ENCODE data around the gene PRRX1.

Gene PRRX1

DNA sequence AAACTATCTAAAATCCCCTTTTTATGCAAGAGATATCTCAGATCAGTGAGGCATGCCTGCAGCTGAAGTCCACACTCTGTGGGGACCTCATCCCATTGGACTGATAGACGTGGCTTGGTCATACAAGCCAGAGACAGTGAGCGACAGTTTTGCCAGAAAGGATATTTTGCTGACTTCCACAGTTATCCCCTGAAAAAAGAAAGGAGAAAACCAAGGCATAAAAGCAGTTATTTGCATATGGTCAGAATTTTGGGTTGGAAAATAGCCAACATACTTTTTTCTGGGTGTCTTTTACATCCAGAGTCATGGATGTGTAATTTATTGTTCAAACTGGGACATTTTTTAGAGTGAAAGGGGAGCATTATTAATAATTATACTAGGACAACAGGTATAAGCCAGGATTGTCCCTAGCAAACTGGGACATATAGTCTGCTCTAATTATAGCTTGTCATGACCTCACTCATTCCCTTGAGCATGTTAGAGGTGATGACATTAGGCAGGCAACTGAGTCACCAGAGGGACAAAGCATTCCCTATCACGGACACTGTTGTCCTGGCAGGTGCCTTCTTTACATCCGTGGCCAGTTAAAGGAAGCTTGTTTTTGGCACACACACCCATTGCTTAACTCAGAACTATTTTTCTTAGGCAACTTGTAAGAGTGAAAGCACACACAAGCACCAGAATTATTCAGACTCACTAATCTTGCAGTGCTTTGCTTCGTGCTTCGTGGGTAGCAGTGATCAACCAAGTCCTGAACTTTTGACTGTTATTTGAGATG lies 65.5 kb downstream of the PRRX1 start:
- Mint-ChIP-seq H3K4me1 (ENCODE audit: low read depth in 2 of 2) (no peaks in the 10 kb centered on the region), H3K27me3 (peaks cover 0 to 23% of the 10 kb centered on the region in 2 donors), H3K36me3 (ENCODE audit: insufficient read depth) (no peaks in the 10 kb centered on the region), H3K4me3 (no peak overlapping the region), H3K9me3 (no peaks in the 10 kb centered on the region), H3K27ac (no peak overlapping the region)
- ATAC-seq (replicated peaks) (no peak), DNase-seq (no peak)

DNA sequence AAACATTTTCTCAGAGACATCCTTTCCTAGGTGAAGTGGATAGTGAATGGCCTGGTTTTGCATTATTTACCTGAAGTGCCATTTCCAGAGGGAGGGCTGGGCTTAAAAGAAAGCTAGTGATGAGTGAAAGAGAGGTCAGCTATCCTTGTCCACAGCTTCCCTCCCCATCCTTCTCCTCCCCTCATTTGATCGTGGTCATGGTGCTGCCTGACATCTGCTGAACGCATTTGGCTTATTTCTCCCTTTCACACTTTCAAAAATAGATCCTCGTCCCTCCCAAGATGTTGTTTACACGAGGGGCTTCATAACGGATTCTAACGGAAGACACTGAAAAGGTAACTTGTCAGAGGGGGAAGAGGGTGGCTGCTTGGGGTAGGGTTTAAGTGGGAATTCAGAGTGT lies 66.1 kb downstream of the PRRX1 start:
- Mint-ChIP-seq H3K27ac (no peak overlapping the region), H3K4me1 (ENCODE audit: low read depth in 2 of 2) (no peaks in the 10 kb centered on the region), H3K36me3 (ENCODE audit: insufficient read depth) (no peaks in the 10 kb centered on the region), H3K9me3 (no peaks in the 10 kb centered on the region), H3K27me3 (peaks cover 0 to 23% of the 10 kb centered on the region in 2 donors), H3K4me3 (no peak overlapping the region)
- DNase-seq: no peak
- no peak for ATAC-seq (replicated peaks)

DNA sequence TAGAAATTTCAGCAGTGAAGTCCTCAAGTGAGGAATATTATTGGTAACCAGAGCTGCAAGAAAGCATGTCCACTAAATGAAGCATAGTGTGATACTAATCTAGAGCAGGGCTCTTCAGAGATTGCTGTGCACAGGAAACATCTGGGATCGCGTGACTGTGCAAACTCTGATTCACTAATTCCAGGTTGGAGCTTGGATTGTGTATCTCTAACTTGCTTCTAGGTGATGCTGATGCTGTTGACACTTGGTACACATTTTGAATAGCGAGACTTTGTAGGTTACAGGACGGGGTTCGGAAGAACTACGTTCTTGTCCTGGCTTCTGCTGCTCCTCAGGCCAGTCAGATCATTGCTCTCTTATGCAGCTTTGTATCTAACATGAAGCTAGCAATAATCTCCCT lies 66.5 kb downstream of the PRRX1 start:
- DNase-seq (no peak), ATAC-seq (replicated peaks) (no peak)
- no peak overlapping the region for H3K4me3 Mint-ChIP-seq
- peaks cover 0 to 23% of the 10 kb centered on the region in 2 donors for H3K27me3 Mint-ChIP-seq
- H3K36me3 Mint-ChIP-seq (ENCODE audit: insufficient read depth): no peaks in the 10 kb centered on the region
- no peaks in the 10 kb centered on the region for H3K9me3 Mint-ChIP-seq
- no peaks in the 10 kb centered on the region for H3K4me1 Mint-ChIP-seq (ENCODE audit: low read depth in 2 of 2)
- H3K27ac Mint-ChIP-seq: no peak overlapping the region

DNA sequence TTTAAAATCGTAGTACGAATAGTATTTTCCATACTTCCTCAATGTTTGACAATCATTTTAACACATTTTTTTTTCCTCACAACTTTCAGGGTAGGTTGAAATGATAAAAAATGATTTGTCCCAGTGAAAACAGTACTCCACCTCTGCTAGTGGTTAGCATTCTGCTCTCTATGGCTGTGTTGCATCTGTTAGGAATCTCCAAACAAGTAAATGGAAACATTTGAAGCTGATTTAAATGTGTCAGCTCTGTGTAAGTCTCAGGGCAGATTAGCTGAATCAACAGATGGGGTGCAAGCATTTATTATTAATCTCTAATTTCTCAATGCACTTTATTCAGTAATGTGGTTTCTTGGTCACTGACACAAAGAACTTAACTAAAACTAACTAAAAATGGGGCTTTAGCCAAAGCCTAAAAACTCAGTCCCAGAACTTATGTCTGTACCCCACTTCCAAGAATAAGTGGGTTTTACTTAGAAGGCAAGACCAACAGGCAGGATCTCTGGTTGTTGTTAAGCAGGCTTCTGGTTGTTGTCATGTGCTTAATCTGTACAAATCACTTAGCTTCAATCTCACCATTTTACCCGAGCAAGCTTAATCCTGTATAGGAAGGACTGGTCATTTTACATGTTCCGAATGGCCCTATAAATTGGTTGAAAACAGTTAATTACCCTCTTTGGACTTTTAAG lies 67.8 kb downstream of the PRRX1 start:
- ATAC-seq (replicated peaks) (no peak), DNase-seq (no peak)
- Mint-ChIP-seq H3K27me3 (peaks cover 4 to 18% of the 10 kb centered on the region in 2 donors), H3K27ac (no peak overlapping the region), H3K4me1 (ENCODE audit: low read depth in 2 of 2) (no peaks in the 10 kb centered on the region), H3K9me3 (no peaks in the 10 kb centered on the region), H3K4me3 (no peak overlapping the region), H3K36me3 (ENCODE audit: insufficient read depth) (no peaks in the 10 kb centered on the region)

DNA sequence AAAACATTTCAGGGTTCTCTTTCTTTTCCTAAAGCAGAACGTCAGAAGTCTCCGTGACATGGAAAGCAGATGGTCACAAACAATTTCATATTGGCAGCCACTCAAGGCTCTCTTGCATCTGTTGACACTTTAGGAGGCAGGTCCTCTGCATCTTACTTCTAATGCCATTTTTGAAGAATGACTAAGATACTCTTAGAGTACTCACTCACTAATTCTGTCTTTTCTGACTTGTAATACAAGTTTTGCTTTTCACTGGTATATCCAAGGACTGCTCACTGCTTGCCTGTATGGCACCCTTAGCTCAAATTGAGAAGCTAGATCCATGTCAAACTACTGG lies 68.3 kb downstream of the PRRX1 start:
- H3K9me3 Mint-ChIP-seq: no peaks in the 10 kb centered on the region
- no peak overlapping the region for H3K4me3 Mint-ChIP-seq
- DNase-seq (no peak), ATAC-seq (replicated peaks) (no peak)
- H3K27ac Mint-ChIP-seq: no peak overlapping the region
- H3K36me3 Mint-ChIP-seq (ENCODE audit: insufficient read depth): no peaks in the 10 kb centered on the region
- no peaks in the 10 kb centered on the region for H3K4me1 Mint-ChIP-seq (ENCODE audit: low read depth in 2 of 2)
- H3K27me3 Mint-ChIP-seq: peaks cover 4 to 21% of the 10 kb centered on the region in 2 donors

DNA sequence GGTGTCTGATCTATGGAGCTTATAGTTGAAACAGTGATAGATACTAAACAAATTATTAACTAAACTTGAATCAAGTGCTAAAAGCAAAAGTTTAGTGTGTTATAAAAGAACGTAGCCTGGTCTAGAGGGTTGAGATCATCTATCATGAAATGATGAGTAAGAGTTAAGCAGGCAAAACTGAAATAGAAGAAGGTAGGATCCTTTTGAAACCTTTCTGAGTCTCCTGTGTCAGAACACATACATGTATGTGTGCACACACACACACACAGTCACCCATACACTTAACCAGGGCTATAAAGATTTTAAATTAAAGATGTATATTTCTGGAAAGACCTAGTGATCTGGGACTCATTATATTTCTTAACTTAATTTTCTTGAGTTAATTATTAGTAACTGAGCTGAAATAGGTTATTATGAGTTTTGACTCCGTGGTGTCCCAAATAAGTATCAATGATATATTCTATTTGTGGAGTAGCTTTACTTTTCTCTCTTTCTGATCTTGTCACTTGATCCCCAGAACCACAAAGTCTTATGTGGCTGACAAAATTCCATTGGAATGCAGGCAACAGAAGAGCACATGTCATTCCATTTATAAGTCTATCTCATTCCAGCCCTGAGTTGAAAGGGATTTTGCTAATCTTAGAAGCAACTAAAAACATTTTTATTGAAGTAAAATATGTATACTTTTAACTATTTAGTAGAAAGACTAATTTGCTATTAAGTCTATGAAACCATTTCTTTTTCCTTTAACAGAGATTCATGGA lies 70.7 kb downstream of the PRRX1 start:
- Mint-ChIP-seq H3K27ac (no peak overlapping the region), H3K36me3 (ENCODE audit: insufficient read depth) (no peaks in the 10 kb centered on the region), H3K4me3 (no peak overlapping the region), H3K27me3 (peaks cover 16 to 28% of the 10 kb centered on the region in 2 donors), H3K4me1 (ENCODE audit: low read depth in 2 of 2) (no peaks in the 10 kb centered on the region), H3K9me3 (no peaks in the 10 kb centered on the region)
- DNase-seq: no peak
- ATAC-seq (replicated peaks): no peak

DNA sequence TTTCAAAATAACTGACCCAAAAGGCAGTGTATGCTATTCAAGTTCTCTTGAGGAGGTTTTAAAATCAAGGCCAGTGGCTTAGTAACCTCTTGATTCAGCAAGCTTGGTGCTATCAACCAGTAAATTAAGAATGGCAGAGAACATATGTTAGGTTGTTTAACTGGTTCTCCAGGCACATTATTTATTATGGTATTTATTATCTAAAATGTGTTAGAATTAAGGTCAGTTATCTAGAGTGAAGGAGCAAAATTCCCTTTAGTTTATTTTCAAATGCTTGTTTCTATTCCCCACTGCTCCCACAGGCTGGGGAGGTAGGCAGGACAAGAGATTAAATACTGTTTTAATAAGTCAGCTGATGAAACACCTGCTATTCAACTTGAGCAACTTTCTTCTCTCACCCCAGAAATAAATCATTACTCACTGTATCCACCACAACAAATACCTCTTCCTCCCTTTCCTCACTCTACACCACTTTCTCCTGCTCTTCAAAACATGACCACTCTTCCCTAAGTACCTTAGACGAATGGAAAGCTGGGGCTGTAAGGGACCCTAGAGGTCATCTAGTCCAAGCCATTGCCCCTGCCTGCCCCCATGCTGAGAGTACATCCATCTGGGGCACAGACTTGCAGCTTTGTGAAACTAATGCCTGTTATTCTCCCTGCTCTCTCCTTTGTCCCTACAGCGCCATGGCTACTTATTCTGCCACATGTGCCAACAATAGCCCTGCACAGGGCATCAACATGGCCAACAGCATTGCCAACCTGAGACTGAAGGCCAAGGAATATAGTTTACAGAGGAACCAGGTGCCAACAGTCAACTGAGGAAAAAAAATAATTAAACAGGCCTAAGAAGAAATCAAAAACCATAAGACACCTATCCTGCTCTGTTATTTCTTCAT lies 71.7 kb downstream of the PRRX1 start:
- DNase-seq (no peak), ATAC-seq (replicated peaks) (no peak)
- Mint-ChIP-seq H3K27ac (no peak overlapping the region), H3K27me3 (peaks cover 16 to 25% of the 10 kb centered on the region in 2 donors), H3K4me1 (ENCODE audit: low read depth in 2 of 2) (no peaks in the 10 kb centered on the region), H3K36me3 (ENCODE audit: insufficient read depth) (no peaks in the 10 kb centered on the region), H3K9me3 (peaks cover 0 to 1% of the 10 kb centered on the region in 2 donors), H3K4me3 (no peak overlapping the region)

DNA sequence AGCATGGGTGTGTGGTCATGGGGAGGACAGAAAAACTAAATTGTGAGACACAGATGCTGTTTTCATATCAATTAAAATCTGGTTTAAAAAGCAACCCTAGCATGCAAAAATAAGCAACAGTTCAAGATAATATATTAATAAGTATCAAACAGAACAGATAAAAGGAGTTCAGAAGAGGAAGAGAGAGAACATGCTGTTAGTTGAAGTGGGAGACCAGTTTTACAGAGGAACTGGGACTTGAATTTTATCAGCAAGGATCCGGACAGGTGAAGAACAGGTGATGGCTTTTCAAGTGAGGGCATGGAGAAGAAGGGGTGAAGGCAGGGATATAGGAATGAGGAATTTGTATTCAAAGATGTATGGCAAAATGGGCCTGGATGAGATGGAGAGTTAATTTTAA lies 75.9 kb downstream of the PRRX1 start:
- no peak for DNase-seq
- ATAC-seq (replicated peaks): no peak
- peaks cover 0 to 1% of the 10 kb centered on the region in 2 donors for H3K9me3 Mint-ChIP-seq
- H3K36me3 Mint-ChIP-seq (ENCODE audit: insufficient read depth): no peaks in the 10 kb centered on the region
- peaks cover 16 to 25% of the 10 kb centered on the region in 2 donors for H3K27me3 Mint-ChIP-seq
- no peak overlapping the region for H3K27ac Mint-ChIP-seq
- H3K4me3 Mint-ChIP-seq: no peak overlapping the region
- no peaks in the 10 kb centered on the region for H3K4me1 Mint-ChIP-seq (ENCODE audit: low read depth in 2 of 2)

DNA sequence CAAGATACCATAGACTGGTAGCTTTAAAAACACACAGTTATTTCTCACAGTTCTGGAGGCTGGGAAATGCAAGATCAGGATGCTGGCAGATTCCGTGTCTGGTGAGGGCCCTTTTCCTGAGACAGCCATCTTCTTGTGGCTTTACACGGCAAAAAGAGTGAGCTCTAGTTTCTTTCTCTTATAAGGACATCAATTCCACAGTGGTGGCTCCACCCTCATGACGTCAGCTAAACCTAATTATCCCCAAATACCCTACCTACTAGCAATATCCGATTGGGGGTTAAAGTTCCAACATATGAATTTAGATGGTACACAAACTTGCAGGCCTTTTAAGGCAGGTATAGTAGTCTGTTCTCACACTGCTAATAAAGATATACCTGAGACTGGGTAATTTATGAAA lies 77.7 kb downstream of the PRRX1 start:
- DNase-seq: no peak
- Mint-ChIP-seq H3K27me3 (peaks cover 12 to 29% of the 10 kb centered on the region in 2 donors), H3K4me3 (no peak overlapping the region), H3K9me3 (peaks cover 0 to 1% of the 10 kb centered on the region in 2 donors), H3K36me3 (ENCODE audit: insufficient read depth) (no peaks in the 10 kb centered on the region), H3K27ac (no peak overlapping the region), H3K4me1 (ENCODE audit: low read depth in 2 of 2) (no peaks in the 10 kb centered on the region)
- no peak for ATAC-seq (replicated peaks)

DNA sequence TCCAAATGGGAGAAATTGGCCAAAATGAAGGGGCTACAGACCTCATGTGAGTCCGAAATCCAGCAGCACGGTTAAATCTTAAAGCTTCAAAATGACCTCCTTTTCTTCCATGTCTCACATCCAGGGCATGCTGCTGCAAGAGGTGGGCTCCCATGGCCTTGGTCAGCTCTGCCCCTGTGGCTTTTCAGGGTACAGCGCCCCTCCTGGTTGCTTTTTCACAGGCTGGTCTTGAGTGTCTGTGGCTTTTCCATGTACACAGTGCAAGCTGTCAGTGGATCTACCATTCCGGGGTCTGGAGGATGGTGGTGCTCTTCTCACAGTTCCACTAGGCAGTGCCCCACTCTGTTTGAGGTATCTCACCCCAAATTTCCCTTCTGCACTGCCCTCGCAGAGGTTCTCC lies 78.7 kb downstream of the PRRX1 start:
- Mint-ChIP-seq H3K36me3 (ENCODE audit: insufficient read depth) (no peaks in the 10 kb centered on the region), H3K4me1 (ENCODE audit: low read depth in 2 of 2) (no peaks in the 10 kb centered on the region), H3K27ac (no peak overlapping the region), H3K27me3 (peaks cover 8 to 20% of the 10 kb centered on the region in 2 donors), H3K4me3 (no peak overlapping the region), H3K9me3 (peaks cover 0 to 1% of the 10 kb centered on the region in 2 donors)
- ATAC-seq (replicated peaks) (no peak), DNase-seq (no peak)

DNA sequence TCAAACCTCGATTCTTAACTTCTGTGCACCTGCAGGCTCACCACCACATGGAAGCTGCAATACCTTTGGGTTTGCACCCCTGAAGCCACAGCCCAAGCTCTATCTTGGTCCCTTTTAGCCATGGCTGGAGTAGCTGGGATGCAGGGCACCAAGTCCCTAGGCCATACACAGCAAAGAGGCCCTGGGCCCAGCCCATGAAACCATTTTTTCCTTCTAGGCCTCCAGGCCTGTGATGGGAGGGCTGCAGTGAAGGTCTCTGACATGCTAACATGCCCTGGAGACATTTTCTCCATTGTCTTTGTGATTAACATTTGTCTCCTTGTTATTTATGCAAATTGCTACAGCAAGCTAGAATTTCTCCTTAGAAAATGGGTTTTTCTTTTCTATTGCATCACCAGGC lies 79.2 kb downstream of the PRRX1 start:
- H3K36me3 Mint-ChIP-seq (ENCODE audit: insufficient read depth): no peaks in the 10 kb centered on the region
- peaks cover 0 to 1% of the 10 kb centered on the region in 2 donors for H3K9me3 Mint-ChIP-seq
- no peak overlapping the region for H3K4me3 Mint-ChIP-seq
- ATAC-seq (replicated peaks) (no peak), DNase-seq (no peak)
- H3K27me3 Mint-ChIP-seq: peaks cover 6 to 15% of the 10 kb centered on the region in 2 donors
- no peak overlapping the region for H3K27ac Mint-ChIP-seq
- no peaks in the 10 kb centered on the region for H3K4me1 Mint-ChIP-seq (ENCODE audit: low read depth in 2 of 2)

DNA sequence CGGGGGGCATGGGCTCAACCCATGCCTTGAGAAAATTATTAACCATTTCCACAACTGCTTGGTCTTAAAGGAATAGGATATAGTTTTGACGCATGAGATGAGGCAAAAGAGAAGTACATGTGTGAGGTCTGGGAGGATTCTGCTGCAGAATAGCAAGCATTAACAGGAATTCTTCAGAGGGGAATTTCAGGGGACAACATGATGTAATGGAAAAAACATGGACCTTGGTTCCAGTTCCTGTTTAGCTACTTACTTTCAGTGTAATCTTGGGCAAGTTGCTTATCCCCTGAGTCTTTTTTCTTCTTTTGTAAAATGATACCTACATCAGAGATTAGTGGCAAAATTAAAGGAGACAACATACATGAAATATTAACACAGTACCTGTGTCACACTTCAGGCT lies 85.6 kb downstream of the PRRX1 start:
- Mint-ChIP-seq H3K4me3 (no peak overlapping the region), H3K9me3 (peaks cover 0 to 2% of the 10 kb centered on the region in 2 donors), H3K27me3 (peaks cover 7 to 15% of the 10 kb centered on the region in 2 donors), H3K4me1 (ENCODE audit: low read depth in 2 of 2) (no peaks in the 10 kb centered on the region), H3K27ac (no peak overlapping the region), H3K36me3 (ENCODE audit: insufficient read depth) (no peaks in the 10 kb centered on the region)
- DNase-seq (no peak), ATAC-seq (replicated peaks) (no peak)

DNA sequence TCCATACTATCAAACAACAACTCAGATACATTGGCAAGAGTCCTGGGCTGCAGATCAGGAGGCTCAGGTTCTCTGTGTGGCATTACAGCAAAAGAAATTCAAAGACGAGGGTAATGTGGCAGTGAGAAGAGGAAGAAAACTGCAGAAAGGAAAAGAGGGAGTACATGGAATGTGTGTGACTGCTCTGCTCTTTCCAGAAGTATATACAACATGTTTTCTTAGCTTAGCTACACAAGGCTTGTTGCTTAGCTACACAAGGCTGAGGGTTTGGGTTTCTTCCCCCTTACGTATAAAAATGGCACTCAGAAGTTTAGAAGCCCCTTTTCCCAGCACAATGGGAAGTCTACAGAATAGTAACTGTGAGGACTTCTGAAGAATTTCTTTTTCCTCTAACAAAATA lies 86.0 kb downstream of the PRRX1 start:
- no peak for ATAC-seq (replicated peaks)
- Mint-ChIP-seq H3K27ac (no peak overlapping the region), H3K27me3 (peaks cover 7 to 15% of the 10 kb centered on the region in 2 donors)

More for the DNA sequence above, 86.0 kb downstream of the PRRX1 start:
- H3K4me3 Mint-ChIP-seq: no peak overlapping the region
- no peak for DNase-seq
- no peaks in the 10 kb centered on the region for H3K36me3 Mint-ChIP-seq (ENCODE audit: insufficient read depth)
- peaks cover 0 to 2% of the 10 kb centered on the region in 2 donors for H3K9me3 Mint-ChIP-seq
- no peaks in the 10 kb centered on the region for H3K4me1 Mint-ChIP-seq (ENCODE audit: low read depth in 2 of 2)
